K562 (cell line): Measurements from ENCODE around the gene TXNRD1. TPM values are rescaled to one million over a fixed set of nuclear protein-coding genes. Genes with fewer than 3 reads are reported as not detected.

Experiments used
- ATAC-seq: fragments of 200-7000 bp; cut with Tn5 transposase; 3 replicates; pipeline ENCODE4 v1.9.1; 2020; ENCODE audit warnings: moderate library complexity
- BruUV-seq: library from RNA; stranded (reverse); fragments of 400-500 nt; replicated peaks from 2 replicates; lab custom pipeline; 2021; lab: Mats Ljungman, UMichigan
- CTCF ChIA-PET: fragments of 300-600 bp; formaldehyde crosslinking; extraction: SDS; loops from one replicate; lab custom pipeline; 2021; ENCODE audit warnings: low intra/inter-chr PET ratio; lab: Yijun Ruan, JAX
- POLR2A ChIA-PET: fragments of 300-600, 350-650 bp; sonication (Branson Sonifier 250); formaldehyde crosslinking; extraction: SDS; loops from one replicate; lab custom pipeline; 2021; ENCODE audit warnings: antibody characterized with exemption, inconsistent platforms; lab: Yijun Ruan, JAX
- DNase-seq, 4 experiments: peaks; one replicate each; pipeline versions ENCODE4 v3.0.0 to v3.0.0-alpha.2; 2011 to 2018; ENCODE audit warnings: low spot score in 3 of 4, mixed read lengths in 3 of 4; ENCODE audit errors: extremely low read depth in 1 of 4
- FAIRE-seq: peaks from 2 replicates; lab custom pipeline; 2011; peaks lifted over from hg19 to GRCh38; lab: Jason Lieb, UNC
- H2AFZ ChIP-seq: 2 replicates; pipeline ENCODE4 v1.6.0; 2011; ENCODE audit warnings: low read depth, low read length, control low read depth, inconsistent platforms
- H3K27ac ChIP-seq: fragments of 200-600 bp; 3 replicates; pipeline ENCODE4 v1.8.0; 2011; ENCODE audit warnings: low read depth, mild to moderate bottlenecking, control low read depth, inconsistent platforms, low read length, moderate library complexity, mixed read lengths; ENCODE audit errors: extremely low read depth
- H3K27me3 ChIP-seq, 2 experiments: fragments of 300-600 bp in 1 of 2; 2 replicates in 1 of 2; 3 replicates in 1 of 2; pipeline versions ENCODE4 v1.6.0 to v1.8.0; 2011; ENCODE audit warnings: inconsistent platforms in 2 of 2, low read length in 2 of 2, mild to moderate bottlenecking in 1 of 2, mixed read lengths in 1 of 2, moderate library complexity in 1 of 2; ENCODE audit not compliant: control insufficient read depth in 2 of 2, insufficient read depth in 2 of 2
- H3K36me3 ChIP-seq: fragments of 300-600 bp; 3 replicates; pipeline ENCODE4 v1.8.0; 2011; ENCODE audit warnings: mild to moderate bottlenecking, low read length, inconsistent platforms; ENCODE audit not compliant: control insufficient read depth, insufficient read depth
- H3K4me1 ChIP-seq, 2 experiments: fragments of 200-600 bp in 1 of 2; replicated peaks in 1 of 2; 2 replicates in 1 of 2; 3 replicates in 1 of 2; pipeline versions ENCODE4 v1.5.1 to v1.8.0; 2011; ENCODE audit warnings: inconsistent platforms in 2 of 2, low read length in 2 of 2, mild to moderate bottlenecking in 1 of 2, mixed read lengths in 1 of 2, moderate library complexity in 1 of 2; ENCODE audit not compliant: control insufficient read depth in 2 of 2, insufficient read depth in 2 of 2
- H3K4me2 ChIP-seq: 2 replicates; pipeline ENCODE4 v1.6.1; 2011; ENCODE audit warnings: low read length, control low read depth, inconsistent platforms, mixed read lengths; ENCODE audit not compliant: insufficient read depth
- H3K4me3 ChIP-seq: fragments of 200-600 bp; sonication (generic), shearing (Covaris generic); 2 replicates; pipeline ENCODE4 v1.5.1; 2016; ENCODE audit warnings: control low read depth, inconsistent platforms
- H3K79me2 ChIP-seq: fragments of 200-600 bp; 3 replicates; pipeline ENCODE4 v1.8.0; 2011; ENCODE audit warnings: low read length, inconsistent platforms; ENCODE audit not compliant: control insufficient read depth, insufficient read depth
- H3K9ac ChIP-seq, 2 experiments: 2 replicates each; pipeline versions ENCODE4 v1.6.0 to v1.6.1; 2011; ENCODE audit warnings: low read depth in 2 of 2, low read length in 2 of 2, control low read depth in 1 of 2, inconsistent platforms in 1 of 2, mild to moderate bottlenecking in 1 of 2, mixed read lengths in 1 of 2; ENCODE audit not compliant: insufficient read depth in 1 of 2
- H3K9me1 ChIP-seq: one replicate; pipeline ENCODE4 v1.6.0; 2011; ENCODE audit warnings: inconsistent platforms, mild to moderate bottlenecking, low read length, moderate library complexity; ENCODE audit not compliant: control insufficient read depth, insufficient read depth
- H3K9me3 ChIP-seq: replicated peaks from 2 replicates; pipeline ENCODE4 v1.5.1; 2011; ENCODE audit warnings: low read depth, low read length, inconsistent platforms; ENCODE audit not compliant: control insufficient read depth, insufficient read depth
- H4K20me1 ChIP-seq: replicated peaks from 2 replicates; pipeline ENCODE4 v1.6.1; 2011; ENCODE audit warnings: low read length, inconsistent platforms, mixed read lengths; ENCODE audit not compliant: control insufficient read depth, insufficient read depth
- BCOR ChIP-seq: fragments of 450-650 bp; IDR thresholded peaks from 2 replicates; pipeline ENCODE4 v1.6.1; 2016
- CREM ChIP-seq: IDR thresholded peaks from 2 replicates; pipeline ENCODE4 v1.6.1; 2014; ENCODE audit warnings: antibody characterized with exemption, low read depth
- EGR1 ChIP-seq: fragments of 450-650 bp; conservative IDR thresholded peaks from 2 replicates; pipeline ENCODE4 v1.6.1; 2017; ENCODE audit warnings: mild to moderate bottlenecking
- ETV5 ChIP-seq: sonication (generic); formaldehyde crosslinking; IDR thresholded peaks from 2 replicates; pipeline ENCODE4 v1.4.0; 2020; ENCODE audit warnings: low read depth, mild to moderate bottlenecking, missing genetic modification reagents
- FOXK1 ChIP-seq: sonication (generic); formaldehyde crosslinking; IDR thresholded peaks from 2 replicates; pipeline ENCODE4 v1.8.0; 2022; ENCODE audit warnings: missing genetic modification reagents, mild to moderate bottlenecking, borderline replicate concordance
- GABPB1 ChIP-seq: sonication (generic); formaldehyde crosslinking; IDR thresholded peaks from 2 replicates; pipeline ENCODE4 v1.8.0; 2022; ENCODE audit warnings: mild to moderate bottlenecking, missing genetic modification reagents
- LEF1 ChIP-seq: fragments of 450-650 bp; IDR thresholded peaks from 2 replicates; pipeline ENCODE4 v1.6.1; 2016; ENCODE audit warnings: mild to moderate bottlenecking
- MYBL2 ChIP-seq, 2 experiments: fragments of 450-650 bp in 1 of 2; sonication (generic) in 1 of 2; formaldehyde crosslinking in 1 of 2; IDR thresholded peaks; 2 replicates each; pipeline versions ENCODE4 v1.6.1 to v1.8.1; 2017 to 2022; ENCODE audit warnings: borderline replicate concordance in 1 of 2, inconsistent platforms in 1 of 2, low read depth in 1 of 2, mild to moderate bottlenecking in 1 of 2, missing genetic modification reagents in 1 of 2, moderate library complexity in 1 of 2
- NEUROD1 ChIP-seq: fragments of 150-350 bp; IDR thresholded peaks from 2 replicates; pipeline ENCODE4 v1.6.1; 2014; ENCODE audit warnings: borderline replicate concordance, low read length, low read depth; ENCODE audit not compliant: partially characterized antibody
- POLR2A ChIP-seq: fragments of 450-650 bp; conservative IDR thresholded peaks from 2 replicates; pipeline ENCODE4 v1.6.1; 2016
- POLR2B ChIP-seq: fragments of 450-650 bp; IDR thresholded peaks from 2 replicates; pipeline ENCODE4 v1.6.1; 2018; ENCODE audit warnings: low read depth; ENCODE audit not compliant: partially characterized antibody
- RBM25 ChIP-seq: fragments of 200-400 bp; formaldehyde crosslinking; IDR thresholded peaks from 2 replicates; pipeline ENCODE4 v1.6.1; 2018; ENCODE audit warnings: low read length, low read depth, moderate library complexity; ENCODE audit not compliant: severe bottlenecking
- SMARCA5 ChIP-seq: fragments of 450-650 bp; IDR thresholded peaks from 2 replicates; pipeline ENCODE4 v1.6.1; 2016
- TAF9B ChIP-seq: fragments of 450-650 bp; IDR thresholded peaks from 2 replicates; pipeline ENCODE4 v1.6.1; 2018; ENCODE audit warnings: mild to moderate bottlenecking; ENCODE audit not compliant: partially characterized antibody
- TEAD1 ChIP-seq, 2 experiments: fragments of 450-650 bp in 1 of 2; sonication (generic) in 1 of 2; formaldehyde crosslinking; IDR thresholded peaks; 2 replicates each; pipeline versions ENCODE4 v1.4.0 to v1.8.0; 2020 to 2022; ENCODE audit warnings: mild to moderate bottlenecking in 2 of 2, missing genetic modification reagents in 1 of 2
- ZC3H4 ChIP-seq: sonication (generic); formaldehyde crosslinking; IDR thresholded peaks from 2 replicates; pipeline ENCODE4 v1.9.0; 2021; ENCODE audit warnings: missing genetic modification reagents, borderline replicate concordance
- ZNF133 ChIP-seq: fragments of 250-450 bp; sonication (Bioruptor Pico); IDR thresholded peaks from 2 replicates; pipeline ENCODE4 v1.4.0; 2020; ENCODE audit warnings: mild to moderate bottlenecking
- ZNF253 ChIP-seq: fragments of 250-450 bp; sonication (Bioruptor Pico); conservative IDR thresholded peaks from 2 replicates; pipeline ENCODE4 v1.6.1; 2021; ENCODE audit warnings: mild to moderate bottlenecking
- ZNF76 ChIP-seq: fragments of 250-450 bp; sonication (Bioruptor Pico); IDR thresholded peaks from 2 replicates; pipeline ENCODE4 v1.4.0; 2020; ENCODE audit warnings: mild to moderate bottlenecking, moderate library complexity, borderline replicate concordance
- WGBS: fragments of 100-300 bp; shearing (Covaris generic); methylation state at CpG from one replicate; pipeline ENCODE4 v1.1.6; 2016; ENCODE audit warnings: low coverage, mixed read lengths; ENCODE audit not compliant: insufficient coverage; ENCODE audit errors: missing lambda C conversion rate; 5-methylcytosine and 5-hydroxymethylcytosine counted together
- in situ Hi-C: fragments of 300-500 bp; cut with MboI; formaldehyde crosslinking; loops from 4 replicates; pipeline ENCODE4 v1.15.0; 2018; ENCODE audit warnings: inconsistent platforms, mixed read lengths
- intact Hi-C: fragments of 100-400 bp; cut with micrococcal nuclease; formaldehyde crosslinking; loops from 2 replicates; pipeline ENCODE4 v1.14.2; 2022
- polyA plus RNA-seq, 8 experiments: library from polyadenylated mRNA; depleted of rRNA in 4 of 8; stranded (reverse) in 5 of 8; unstranded in 3 of 8; fragments of >200 nt; fragmentation: Nextera tagmentation in 2 of 8; fragmentation: Illumina TruSeq in 1 of 8; extraction: Ambion mirVana in 2 of 8; extraction: Trizol in 1 of 8; gene quantifications; 2 replicates each; pipeline versions ENCODE4 v1.2.1 to v1.2.3, GENCODE V29; 2011 to 2014; ENCODE audit warnings: inconsistent platforms in 1 of 8, missing spikeins in 1 of 8
- total RNA-seq, 7 experiments: library from RNA; depleted of rRNA in 6 of 7; stranded (reverse); fragments of >200 nt in 6 of 7; fragmentation: Illumina TruSeq in 2 of 7; extraction: Trizol in 2 of 7; gene quantifications; 2 replicates each; pipeline versions ENCODE4 v1.2.1 to v1.2.3, GENCODE V29; 2011 to 2021; ENCODE audit warnings: low replicate concordance in 1 of 7
- TF ChIP-seq, protein P1 (sequence below): IDR thresholded peaks from 2 replicates; pipeline ENCODE4 v1.6.1; 2012; ENCODE audit warnings: low read depth, low read length, improper control_type of control experiment, borderline replicate concordance
- TF ChIP-seq, protein P2 (sequence below): sonication (generic); formaldehyde crosslinking; IDR thresholded peaks from 2 replicates; pipeline ENCODE4 v1.8.0; 2022; ENCODE audit warnings: mild to moderate bottlenecking, missing genetic modification reagents

Gene TXNRD1
- total and polyA plus RNA-seq, 9 of the 15 experiments (the other 6 are each of a cell fraction or from before 2014, with no cell fraction given): 107 to 189 (median 146) TPM

DNA sequence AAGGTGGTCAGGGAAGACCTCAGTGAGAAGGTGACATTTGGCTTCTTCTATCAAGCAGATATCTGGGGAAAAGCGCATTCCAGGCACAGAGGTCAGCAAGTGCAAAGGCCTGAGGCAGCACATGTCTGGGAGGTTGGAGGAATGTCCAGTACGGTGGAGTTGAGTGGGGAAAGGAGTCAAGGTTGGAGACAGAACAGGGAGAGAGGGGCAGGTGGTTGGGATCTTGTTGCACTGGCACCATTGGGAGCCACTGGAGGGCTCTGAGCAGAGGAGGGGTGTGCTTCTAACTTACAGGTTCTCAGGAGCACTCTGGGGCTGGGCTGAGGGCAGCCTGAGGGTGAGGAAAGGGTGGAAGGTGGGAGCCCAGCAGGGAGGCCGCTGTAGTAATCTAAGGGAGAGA, 140.1 kb downstream of the TXNRD1 start:
- in situ Hi-C loops (loop anchor here (10.0 to 25.0 kb wide), 2 partner anchors 461 to 1032 kb away; no protein-coding TSS in a partner anchor), intact Hi-C loops (loop anchor here (5.0 to 10.0 kb wide), 2 partner anchors 301 to 473 kb away; partner anchors contain the start of gene GLT8D2)
- WGBS: 48% methylated on average over 3 of the region's 3 CpGs
- Histone ChIP-seq H2AFZ (no peak overlapping the region), H3K9me1 (no peaks in the 10 kb centered on the region), H3K36me3 (peaks cover 29% of the 10 kb centered on the region; the same call in 2 of the 3 replicates), H3K27ac (no peak overlapping the region), H3K4me2 (no peak overlapping the region), H4K20me1 (no peaks in the 10 kb centered on the region; the same call in 1 of the 2 replicates), H3K27me3 (no peaks in the 10 kb centered on the region; a peak in 1 of 5 replicates), H3K9ac (no peak overlapping the region), H3K4me3 (no peak overlapping the region), H3K79me2 (no peaks in the 10 kb centered on the region), H3K9me3 (no peaks in the 10 kb centered on the region), H3K4me1 (no peaks in the 10 kb centered on the region; a peak in 1 of 5 replicates)
- no peak; the same call in 2 of the 3 replicates for ATAC-seq
- FAIRE-seq: no peak
- POLR2A ChIA-PET: no interaction called here
- BruUV-seq: no TSS peak
- CTCF ChIA-PET: no interaction called here
- DNase-seq: no peak
- TF ChIP-seq ETV5 (CRISPR knock-in tag): no peak
- peak; percentile 75; the same call in 1 of the 2 replicates for TF ChIP-seq SMARCA5
- TF ChIP-seq, protein P1, sequence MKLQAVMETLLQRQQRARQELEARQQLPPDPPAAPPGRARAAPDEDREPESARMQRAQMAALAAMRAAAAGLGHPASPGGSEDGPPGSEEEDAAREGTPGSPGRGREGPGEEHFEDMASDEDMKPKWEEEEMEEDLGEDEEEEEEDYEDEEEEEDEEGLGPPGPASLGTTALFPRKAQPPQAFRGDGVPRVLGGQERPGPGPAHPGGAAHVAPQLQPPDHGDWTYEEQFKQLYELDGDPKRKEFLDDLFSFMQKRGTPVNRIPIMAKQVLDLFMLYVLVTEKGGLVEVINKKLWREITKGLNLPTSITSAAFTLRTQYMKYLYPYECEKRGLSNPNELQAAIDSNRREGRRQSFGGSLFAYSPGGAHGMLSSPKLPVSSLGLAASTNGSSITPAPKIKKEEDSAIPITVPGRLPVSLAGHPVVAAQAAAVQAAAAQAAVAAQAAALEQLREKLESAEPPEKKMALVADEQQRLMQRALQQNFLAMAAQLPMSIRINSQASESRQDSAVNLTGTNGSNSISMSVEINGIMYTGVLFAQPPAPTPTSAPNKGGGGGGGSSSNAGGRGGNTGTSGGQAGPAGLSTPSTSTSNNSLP: no peak
- peak in 1 of 2 experiments; percentile 20; a peak in 1 of 4 replicates for TF ChIP-seq TEAD1 (CRISPR knock-in tag; IDR thresholded peaks at IDR 0.05)
- TF ChIP-seq ZNF133 (CRISPR knock-in tag): no peak
- TF ChIP-seq ZC3H4 (CRISPR knock-in tag): no peak
- no peak for TF ChIP-seq MYBL2 (IDR thresholded peaks at IDR 0.05; ENCODE audit: low read depth)
- TF ChIP-seq MYBL2 (CRISPR knock-in tag; IDR thresholded peaks at IDR 0.05; ENCODE audit: borderline replicate concordance): no peak
- 0 out of 2 replicates have a peak, but pooled peaks have one; percentile 34 for TF ChIP-seq POLR2A
- peak; percentile 61 for TF ChIP-seq BCOR
- no peak for TF ChIP-seq EGR1
- no peak for TF ChIP-seq CREM
- no peak for TF ChIP-seq GABPB1 (CRISPR knock-in tag)
- peak; percentile 21 for TF ChIP-seq RBM25
- no peak for TF ChIP-seq FOXK1 (CRISPR knock-in tag)
- TF ChIP-seq ZNF76 (CRISPR knock-in tag): no peak
- no peak for TF ChIP-seq NEUROD1
- TF ChIP-seq LEF1: no peak
- no peak for TF ChIP-seq TAF9B
- TF ChIP-seq, protein P2, sequence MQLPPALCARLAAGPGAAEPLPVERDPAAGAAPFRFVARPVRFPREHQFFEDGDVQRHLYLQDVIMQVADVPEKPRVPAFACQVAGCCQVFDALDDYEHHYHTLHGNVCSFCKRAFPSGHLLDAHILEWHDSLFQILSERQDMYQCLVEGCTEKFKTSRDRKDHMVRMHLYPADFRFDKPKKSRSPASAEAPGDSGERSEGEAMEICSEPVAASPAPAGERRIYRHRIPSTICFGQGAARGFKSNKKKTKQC: no peak
- peak; percentile 38 for TF ChIP-seq POLR2B
- TF ChIP-seq ZNF253 (CRISPR knock-in tag): no peak
